CD4-positive, alpha-beta T cell treated with Interleukin-6 at 100 ng/mL for 8 hours (primary cell): ENCODE data around the gene LRG1.
"Not testable (repeated sequence)": the region's sequence is repeated elsewhere in the genome, so short reads cannot be mapped to it uniquely, and the experiment has no call there.

Experiments used
- DNase-seq: peaks from one replicate; pipeline ENCODE4 v3.0.0-alpha.2; 2020; ENCODE audit warnings: mixed read lengths, low spot score

LRG1 gene

DNA sequence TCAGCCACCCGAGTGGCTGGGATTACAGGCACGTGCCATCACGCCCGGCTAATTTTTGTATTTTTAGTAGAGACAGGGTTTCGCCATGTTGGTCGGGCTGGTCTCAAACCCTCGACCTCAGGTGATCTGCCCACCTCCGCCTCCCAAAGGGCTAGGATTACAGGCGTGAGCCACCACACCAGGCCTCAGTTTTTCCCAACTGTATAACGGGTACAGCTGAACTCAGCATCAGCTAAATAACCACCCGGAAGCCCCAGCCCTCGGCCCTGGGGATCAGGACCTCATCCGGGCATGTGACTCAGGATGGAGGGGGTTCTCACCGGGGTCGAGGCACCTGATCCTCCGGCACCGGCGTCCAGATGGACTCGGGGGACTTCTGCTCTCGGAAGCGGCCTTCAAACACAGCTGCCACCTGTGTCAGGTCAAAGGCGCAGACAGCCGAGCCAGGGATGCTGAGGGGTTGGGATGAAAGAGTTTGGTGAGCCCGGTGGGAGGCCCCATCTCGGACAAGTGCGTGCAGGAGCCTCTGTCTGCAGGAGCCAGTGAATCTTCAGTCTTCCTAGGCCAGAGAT, 10.7 kb upstream of the LRG1 start:
- DNase-seq: no peak

DNA sequence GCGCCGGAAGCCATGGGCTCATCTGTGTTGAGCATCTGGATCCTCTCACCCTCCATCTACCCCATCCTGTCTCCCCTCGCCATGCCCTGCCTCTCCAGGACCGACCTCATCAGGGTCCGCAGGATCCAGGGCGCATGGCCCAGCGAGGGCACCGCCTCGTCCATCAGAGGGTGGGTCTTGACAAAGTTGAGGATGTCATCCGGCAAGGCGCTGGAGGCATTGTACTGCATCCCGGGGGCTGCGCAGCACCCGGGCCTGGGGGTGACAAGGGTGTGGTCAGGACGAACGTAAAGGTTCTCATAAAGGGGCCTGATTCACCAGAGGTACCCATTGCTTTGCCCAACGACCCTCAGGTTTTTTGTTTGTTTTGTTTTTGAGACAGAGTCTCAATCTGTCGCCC, 10.2 kb upstream of the LRG1 start:
- no peak for DNase-seq

- no peak for DNase-seq
Observed at GRCh38 chr19:4548238-4548584, 8.4 kb upstream of the LRG1 start.

DNA sequence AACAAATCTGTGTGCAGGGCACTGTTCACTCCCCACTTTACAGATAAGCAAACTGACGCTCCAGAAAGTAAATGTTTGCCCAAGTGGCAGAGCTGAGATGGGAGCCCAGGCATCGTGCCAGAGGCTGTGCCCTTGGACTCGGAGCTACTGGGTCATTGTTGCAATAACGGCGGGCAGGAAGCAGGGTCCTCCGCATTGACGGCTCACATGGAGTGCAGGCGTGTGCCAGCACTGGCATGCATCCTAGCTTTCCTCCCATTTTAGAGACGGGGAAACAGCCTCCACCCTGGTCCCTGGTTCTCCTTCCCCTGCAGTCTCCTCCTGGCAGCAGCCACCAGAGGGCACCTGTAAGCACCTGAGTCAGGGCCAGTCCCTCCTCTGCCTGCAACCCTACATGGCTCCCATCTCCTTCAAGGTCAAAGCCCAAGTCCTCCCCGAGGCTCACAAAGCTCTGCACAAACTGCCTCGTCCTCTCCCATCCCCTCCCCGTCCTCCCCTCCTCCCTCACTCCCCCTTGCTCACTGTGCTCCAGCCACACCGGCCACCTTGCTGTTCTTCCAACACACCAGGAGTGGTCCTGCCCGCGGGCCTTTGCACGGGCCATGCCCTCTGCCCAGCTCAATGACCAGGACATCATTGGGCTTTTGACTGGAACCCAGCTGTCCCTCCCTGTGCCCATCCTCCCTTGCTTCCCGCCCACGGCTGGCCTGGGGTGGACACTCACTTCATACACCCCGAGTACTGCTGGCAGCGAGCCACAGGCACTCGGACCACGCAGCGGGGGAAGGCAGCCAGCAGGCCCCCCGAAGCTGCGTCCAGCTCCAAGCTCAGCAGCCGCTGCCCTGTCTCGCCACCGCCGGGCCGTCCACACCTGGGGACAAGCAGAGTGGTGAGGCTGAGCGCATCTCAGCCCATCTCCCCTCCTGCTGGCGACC, 7.7 kb upstream of the LRG1 start:
- DNase-seq: no peak

GRCh38 chr19:4543842-4544647, 4.2 kb upstream of the LRG1 start:
- DNase-seq: no peak

DNA sequence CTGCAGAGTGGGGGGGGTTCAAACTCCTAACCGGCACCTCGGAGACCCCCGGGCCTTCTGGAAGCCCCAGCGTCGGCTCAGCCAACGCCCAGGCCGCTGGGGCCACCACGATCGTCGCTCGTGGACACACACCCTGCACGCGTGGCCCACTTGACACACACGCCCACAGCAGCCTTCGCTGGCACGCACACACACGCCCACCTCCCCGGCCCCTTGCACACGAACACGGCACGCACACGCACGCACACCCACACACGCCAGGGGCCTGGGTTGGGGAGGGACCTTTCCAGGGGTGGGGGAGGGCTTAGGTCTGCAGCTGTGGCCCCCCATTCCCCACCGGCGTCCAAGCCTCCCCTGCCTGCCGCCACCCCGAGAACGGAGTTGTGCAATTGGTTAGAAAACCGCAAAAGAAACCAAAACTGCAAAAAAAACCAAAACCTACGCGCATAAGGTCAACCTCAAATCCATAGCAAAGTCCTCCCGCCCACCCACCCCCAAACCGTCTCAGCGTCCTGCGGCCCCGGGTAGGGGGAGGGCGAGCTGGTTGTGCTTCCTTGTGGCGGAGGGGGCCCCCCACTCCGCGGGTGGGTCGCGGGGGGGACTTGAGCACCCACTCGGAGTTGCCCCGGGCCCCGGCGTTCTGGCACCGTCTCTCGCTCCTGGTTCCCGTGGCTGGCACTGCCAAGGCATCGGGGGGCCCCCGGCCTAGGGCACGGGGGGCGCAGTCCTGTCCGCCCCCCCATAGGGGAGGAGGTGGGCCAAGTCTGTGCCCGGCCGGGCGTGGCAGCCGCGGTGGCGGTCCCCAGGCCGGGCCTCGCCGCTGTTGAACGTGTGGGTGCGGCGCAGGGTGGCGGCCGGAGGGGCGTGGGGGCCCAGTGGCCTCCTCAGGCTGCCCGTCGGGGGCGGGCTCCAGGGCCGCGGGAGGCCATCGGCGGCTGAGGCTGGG, 3.3 kb upstream of the LRG1 start:
- no peak for DNase-seq

DNA sequence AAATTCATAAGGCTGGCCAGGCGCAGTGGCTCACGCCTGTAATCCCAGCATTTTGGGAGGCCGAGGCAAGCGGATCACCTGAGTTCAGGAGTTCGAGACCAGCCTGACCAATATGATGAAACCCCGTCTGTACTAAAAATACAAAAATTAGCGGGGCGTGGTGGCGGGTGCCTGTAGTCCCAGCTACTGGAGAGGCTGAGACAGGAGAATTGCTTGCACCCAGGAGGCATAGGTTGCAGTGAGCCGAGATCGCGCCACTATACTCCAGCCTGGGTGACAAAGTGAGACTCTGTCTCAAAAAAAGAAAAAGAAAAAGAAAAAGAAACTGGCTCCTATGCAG, 1.9 kb upstream of the LRG1 start:
- not testable (repeated sequence) for DNase-seq

DNA sequence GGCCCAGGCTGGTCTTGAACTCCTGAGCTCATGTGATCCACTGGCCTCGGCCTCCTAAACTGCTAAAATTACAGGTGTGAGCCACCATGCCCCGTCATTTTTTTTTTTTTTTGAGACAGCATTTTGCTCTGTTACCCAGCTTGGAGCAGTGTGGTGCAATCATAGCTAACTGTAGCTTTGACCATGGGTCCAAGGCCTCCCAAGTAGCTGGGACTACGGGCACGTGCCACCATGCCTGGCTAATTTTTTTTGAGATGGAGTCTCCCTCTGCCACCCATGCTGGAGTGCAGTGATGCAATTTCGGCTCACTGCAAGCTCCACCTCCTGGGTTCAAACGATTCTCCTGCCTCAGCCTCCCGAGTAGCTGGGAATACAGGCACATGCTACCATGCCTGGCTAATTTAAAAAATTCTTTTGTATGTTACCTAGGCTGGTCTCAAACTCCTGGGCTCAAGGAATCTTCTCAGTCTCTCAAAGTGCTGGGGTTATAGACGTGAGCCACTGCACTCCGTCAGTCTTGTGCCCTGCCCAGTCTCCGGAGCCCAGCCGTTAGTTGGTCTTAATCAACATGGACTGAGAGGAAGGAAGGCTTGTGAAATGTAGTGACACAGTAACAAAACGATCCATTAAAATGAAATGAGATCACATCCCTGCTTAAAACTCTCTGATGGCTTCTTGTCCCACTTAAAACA, 1.4 kb upstream of the LRG1 start:
- no peak for DNase-seq

GRCh38 chr19:4539169-4539692, 605 bp downstream of the LRG1 start:
- no peak for DNase-seq

DNA sequence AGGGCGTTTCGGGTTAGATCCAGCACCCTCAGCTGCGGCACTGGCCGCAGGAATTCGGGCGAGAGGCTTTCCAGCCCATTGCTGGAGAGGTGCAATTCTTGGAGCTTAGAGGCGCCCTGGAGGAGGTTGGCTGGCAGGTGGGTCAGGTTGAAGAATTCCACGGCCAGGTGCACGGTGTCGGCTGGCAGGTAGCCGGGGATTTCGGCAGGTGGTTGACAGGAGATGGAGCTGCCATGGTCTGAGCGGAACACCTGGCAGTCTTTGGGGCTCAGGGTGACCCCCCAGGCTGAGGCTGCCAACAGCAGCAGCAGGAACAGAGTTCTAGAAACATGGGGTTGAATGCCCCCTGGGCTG, 1.3 kb downstream of the LRG1 start:
- DNase-seq: no peak

DNA sequence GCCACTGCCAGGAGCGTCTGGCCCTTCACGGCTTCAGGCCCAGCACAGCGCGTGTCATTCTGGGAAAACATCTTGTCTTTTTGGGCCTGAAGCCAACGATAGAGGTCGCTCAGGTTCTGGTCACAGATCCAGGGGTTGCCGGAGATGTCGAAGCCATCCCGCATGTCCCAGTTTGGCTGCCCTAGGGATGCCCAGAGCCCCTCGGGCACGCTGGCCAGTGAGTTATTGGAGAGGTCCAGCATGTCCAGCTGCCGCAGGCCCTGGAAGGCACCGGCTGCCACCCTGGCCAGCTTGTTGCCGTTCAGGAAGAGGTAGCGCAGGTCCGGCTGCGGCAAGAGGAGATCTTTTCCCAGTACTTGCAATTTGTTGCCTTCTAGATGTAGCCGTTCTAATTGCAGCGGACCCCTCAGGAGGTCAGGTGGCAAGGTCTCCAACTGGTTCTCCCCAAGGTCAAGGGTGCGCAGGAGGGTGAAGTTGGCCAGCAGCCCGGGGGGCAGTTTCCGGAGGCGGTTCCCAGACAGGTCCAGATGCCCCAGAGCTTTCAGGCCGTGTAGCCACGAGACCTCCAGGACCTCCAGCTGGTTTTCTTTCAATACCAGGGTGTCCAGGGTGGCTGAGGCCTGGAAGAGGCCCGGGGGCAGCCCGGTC, 1.8 kb downstream of the LRG1 start:
- no peak for DNase-seq

- no peak for DNase-seq
Observed at GRCh38 chr19:4536798-4537197, 3.0 kb downstream of the LRG1 start.

GRCh38 chr19:4534836-4535658, 4.8 kb downstream of the LRG1 start, which contains the start of gene PLIN5:
PLIN5 (minus strand) TSS chr19:4535224; CDS start chr19:4534074, 1,150 bp downstream.
- no peak for DNase-seq

DNA sequence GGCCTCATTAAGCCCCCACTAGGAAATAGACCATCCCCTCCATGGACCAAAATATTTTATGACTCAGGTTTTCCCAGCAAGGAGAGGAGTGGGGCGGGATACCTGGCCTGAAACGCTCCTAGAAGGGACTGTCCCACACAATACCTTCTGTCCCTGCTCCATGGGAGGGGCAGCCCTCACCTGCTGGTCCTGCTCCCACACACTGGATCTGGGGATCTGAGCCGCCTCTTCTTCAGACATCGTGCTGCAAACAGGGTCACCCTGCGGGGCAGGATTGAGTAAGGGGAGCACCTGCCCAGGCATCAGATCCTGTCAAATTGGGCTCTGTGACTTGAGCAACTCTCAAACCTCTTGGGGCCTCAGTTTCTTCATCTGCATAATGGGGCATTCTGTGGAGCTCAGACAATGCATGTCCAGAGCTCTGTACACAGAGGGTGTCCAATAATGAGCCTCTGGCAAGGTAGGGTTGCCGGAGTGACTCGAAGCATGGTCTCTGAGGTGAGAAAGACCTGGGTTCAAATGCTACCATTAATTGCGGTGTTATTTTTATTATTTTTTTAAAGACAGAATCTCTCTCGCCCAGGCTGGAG, 5.9 kb downstream of the LRG1 start:
- no peak for DNase-seq

- DNase-seq: no peak
Observed at GRCh38 chr19:4533334-4533733, 6.5 kb downstream of the LRG1 start.

GRCh38 chr19:4531562-4532165, 8.2 kb downstream of the LRG1 start:
- DNase-seq: no peak

GRCh38 chr19:4529924-4530522, 9.8 kb downstream of the LRG1 start:
- DNase-seq: no peak

DNA sequence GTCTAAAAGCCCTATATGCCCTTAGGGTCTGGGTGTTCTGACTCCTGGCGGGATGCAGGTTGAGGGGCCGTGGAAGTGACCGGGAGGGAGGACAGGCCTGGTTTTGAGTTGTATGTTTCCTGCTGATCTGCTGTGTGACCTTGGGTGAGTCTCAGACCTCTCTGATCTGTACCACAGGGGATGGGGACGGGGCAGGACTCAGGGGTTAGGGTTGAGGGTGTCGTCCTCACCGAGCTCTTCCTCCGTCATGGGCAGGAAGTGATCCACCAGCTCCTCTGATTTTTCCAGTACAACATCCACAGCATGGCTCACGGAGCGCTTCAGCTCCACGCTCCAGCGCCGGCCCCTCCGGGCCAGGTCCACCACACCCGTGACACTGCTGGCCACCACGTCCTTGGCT, 11.0 kb downstream of the LRG1 start:
- no peak for DNase-seq
